ENCODE data around the gene BLID. TPM values are rescaled to one million over a fixed set of nuclear protein-coding genes. Genes with fewer than 3 reads are reported as not detected.

Gene BLID
- total RNA-seq, 2 donors from 2014 or later, result not detected

DNA sequence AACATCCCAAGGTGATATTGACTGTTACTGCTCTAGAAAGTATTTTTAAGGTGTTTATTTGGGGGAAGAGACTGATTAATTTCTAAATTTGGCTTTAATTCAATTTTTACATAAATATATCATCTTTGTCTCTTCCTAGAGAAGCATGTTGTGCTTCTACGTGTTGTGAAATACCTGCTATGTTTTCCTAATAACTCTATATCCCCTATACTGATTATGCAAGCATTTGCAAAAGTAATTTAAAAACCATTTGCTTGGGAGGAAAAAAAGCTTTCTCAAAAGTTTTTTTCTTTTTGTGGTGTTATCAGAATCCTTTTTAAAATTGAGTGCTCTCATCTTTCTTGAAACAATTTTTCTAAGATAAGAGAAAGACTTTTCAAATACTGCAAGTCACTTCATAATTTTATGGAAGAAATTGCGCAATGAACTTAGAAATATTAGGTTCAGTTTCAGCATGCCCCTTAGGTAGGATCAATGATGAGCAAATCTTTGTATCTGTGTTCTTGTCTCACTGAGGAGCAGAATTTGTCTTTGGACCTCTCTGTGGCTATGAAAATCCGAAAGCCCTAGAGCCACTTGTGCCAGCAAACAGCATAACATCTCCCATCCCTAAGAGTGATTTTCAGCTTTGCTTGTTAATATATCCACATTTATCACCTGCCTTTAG lies 7.4 kb upstream of the BLID start:
- H3K27me3 ChIP-seq (ENCODE audit: control insufficient read depth, insufficient read depth, low read length, poor library complexity, severe bottlenecking), result no peaks in the 10 kb centered on the region
- WGBS, 2 experiments (ENCODE audit: insufficient coverage in 1 of 2, insufficient read length in 1 of 2), result 93% methylated on average over 2 to 3 of the region's 3 CpGs
- peaks cover 2% of the 10 kb centered on the region for H3K27me3 Mint-ChIP-seq (ENCODE audit: insufficient read depth)
- H3K27ac Mint-ChIP-seq, result no peak overlapping the region
- no peak for DNase-seq
- H3K4me3 Mint-ChIP-seq, result no peak overlapping the region
- TF ChIP-seq CTCF (conservative IDR thresholded peaks at IDR 0.05), result no peak
- H3K4me1 ChIP-seq (ENCODE audit: control insufficient read depth, insufficient read depth, low read length), result no peaks in the 10 kb centered on the region
- peaks cover 4% of the 10 kb centered on the region for H3K4me1 Mint-ChIP-seq
- H3K36me3 ChIP-seq (ENCODE audit: control insufficient read depth, insufficient read depth, low read length), result no peaks in the 10 kb centered on the region
- H3K9me3 Mint-ChIP-seq, result no peaks in the 10 kb centered on the region
- H3K27ac ChIP-seq (ENCODE audit: low read depth, low read length), result no peak overlapping the region
- H3K9ac ChIP-seq (ENCODE audit: extremely low read depth, low read length, poor library complexity, severe bottlenecking), result no peak overlapping the region
- no peaks in the 10 kb centered on the region for H3K9me3 ChIP-seq (ENCODE audit: control insufficient read depth, low read length)
- no peak overlapping the region for H3K4me3 ChIP-seq (ENCODE audit: low read length)
- no peaks in the 10 kb centered on the region for H3K36me3 Mint-ChIP-seq (ENCODE audit: low read depth)

DNA sequence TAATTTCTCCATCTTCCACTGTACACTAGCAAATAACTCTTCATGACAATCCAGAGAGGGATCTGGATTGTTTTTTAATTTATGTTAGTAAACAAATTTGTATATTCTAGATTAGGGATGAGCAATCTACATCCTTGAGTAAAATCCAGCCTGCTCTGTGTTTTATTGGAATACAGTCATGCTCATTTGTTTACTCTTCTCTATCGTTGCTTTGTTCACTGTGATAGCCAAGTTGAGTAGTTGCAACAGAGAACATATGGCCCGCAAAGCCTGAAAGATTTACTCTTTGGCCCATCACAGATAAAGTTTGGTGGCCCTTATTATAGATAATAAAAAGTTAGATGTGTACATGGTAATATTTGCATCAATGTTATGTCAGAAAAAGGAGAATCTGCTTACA lies 6.2 kb upstream of the BLID start:
- TF ChIP-seq CTCF (conservative IDR thresholded peaks at IDR 0.05), result no peak
- H3K4me3 Mint-ChIP-seq, result no peak overlapping the region
- Histone ChIP-seq H3K27me3 (ENCODE audit: control insufficient read depth, insufficient read depth, low read length, poor library complexity, severe bottlenecking) (no peaks in the 10 kb centered on the region), H3K36me3 (ENCODE audit: control insufficient read depth, insufficient read depth, low read length) (no peaks in the 10 kb centered on the region), H3K9ac (ENCODE audit: extremely low read depth, low read length, poor library complexity, severe bottlenecking) (no peak overlapping the region), H3K4me1 (ENCODE audit: control insufficient read depth, insufficient read depth, low read length) (no peaks in the 10 kb centered on the region), H3K9me3 (ENCODE audit: control insufficient read depth, low read length) (no peaks in the 10 kb centered on the region), H3K27ac (ENCODE audit: low read depth, low read length) (no peak overlapping the region), H3K4me3 (ENCODE audit: low read length) (no peak overlapping the region)
- DNase-seq, result no peak
- no peaks in the 10 kb centered on the region for H3K4me1 Mint-ChIP-seq
- 90 to 98% methylated on average over 2 of the region's 2 CpGs for WGBS, 2 experiments (ENCODE audit: insufficient coverage in 1 of 2, insufficient read length in 1 of 2)
- H3K27ac Mint-ChIP-seq, result no peak overlapping the region
- H3K27me3 Mint-ChIP-seq (ENCODE audit: insufficient read depth), result peaks cover 2% of the 10 kb centered on the region
- H3K9me3 Mint-ChIP-seq, result no peaks in the 10 kb centered on the region
- H3K36me3 Mint-ChIP-seq (ENCODE audit: low read depth), result no peaks in the 10 kb centered on the region

GRCh38 chr11:122120096-122120495 lies 4.1 kb upstream of the BLID start:
- Mint-ChIP-seq H3K36me3 (ENCODE audit: low read depth) (no peaks in the 10 kb centered on the region), H3K4me3 (no peak overlapping the region), H3K27ac (no peak overlapping the region), H3K9me3 (no peaks in the 10 kb centered on the region), H3K4me1 (no peaks in the 10 kb centered on the region), H3K27me3 (ENCODE audit: insufficient read depth) (no peaks in the 10 kb centered on the region)
- Histone ChIP-seq H3K27me3 (ENCODE audit: control insufficient read depth, insufficient read depth, low read length, poor library complexity, severe bottlenecking) (no peaks in the 10 kb centered on the region), H3K36me3 (ENCODE audit: control insufficient read depth, insufficient read depth, low read length) (no peaks in the 10 kb centered on the region), H3K4me3 (ENCODE audit: low read length) (no peak overlapping the region), H3K9me3 (ENCODE audit: control insufficient read depth, low read length) (no peaks in the 10 kb centered on the region), H3K9ac (ENCODE audit: extremely low read depth, low read length, poor library complexity, severe bottlenecking) (no peak overlapping the region), H3K27ac (ENCODE audit: low read depth, low read length) (no peak overlapping the region), H3K4me1 (ENCODE audit: control insufficient read depth, insufficient read depth, low read length) (no peaks in the 10 kb centered on the region)
- WGBS, 2 experiments (ENCODE audit: insufficient coverage in 1 of 2, insufficient read length in 1 of 2), result 92 to 96% methylated on average over 3 to 6 of the region's 6 CpGs
- TF ChIP-seq CTCF (conservative IDR thresholded peaks at IDR 0.05), result no peak
- no peak for DNase-seq

Data from endodermal cell (in vitro differentiated cells).